DMS153 treated with DMSO at 0.1 percent for 48 hours (cell line): ENCODE data around the gene IRX1.

Source experiments
- DNase-seq: peaks from one replicate; lab custom pipeline; 2025; ENCODE audit not compliant: unreplicated experiment; lab: John Stamatoyannopoulos, UW

Gene IRX1

GRCh38 chr5:3650320-3650719 lies 54.7 kb downstream of the IRX1 start:
- DNase-seq, result no peak

DNA sequence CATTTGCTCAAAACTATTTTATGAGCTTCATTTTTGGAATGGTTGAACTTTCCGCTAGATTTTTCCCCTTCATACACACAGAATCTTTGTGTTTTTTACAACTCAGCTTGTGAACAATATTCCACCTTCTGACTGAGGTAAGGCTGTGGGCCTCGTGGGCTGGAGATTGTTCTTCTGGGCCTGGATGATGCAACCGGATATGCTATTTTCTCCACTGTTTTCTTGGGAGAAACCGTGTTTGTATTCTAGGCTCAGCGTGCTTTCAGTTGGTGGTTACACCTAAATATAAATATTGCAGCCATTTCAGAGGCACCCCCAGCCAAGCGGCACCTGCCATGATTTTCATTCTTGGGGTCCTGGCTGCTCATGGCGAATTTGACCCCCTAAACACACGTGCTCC lies 55.2 kb downstream of the IRX1 start:
- DNase-seq, result no peak
